ENCODE data around the gene HSH2D. TPM values are rescaled to one million over a fixed set of nuclear protein-coding genes. Genes with fewer than 3 reads are reported as not detected.
A peak's percentile ranks its signal among the peaks of the same experiment; 100 is the strongest.

HSH2D gene
- total and polyA plus RNA-seq, 9 of the 15 experiments (the other 6 are each of a cell fraction or from before 2014, with no cell fraction given): 0.03 to 1.1 (median 0.35) TPM; not detected in 1

DNA sequence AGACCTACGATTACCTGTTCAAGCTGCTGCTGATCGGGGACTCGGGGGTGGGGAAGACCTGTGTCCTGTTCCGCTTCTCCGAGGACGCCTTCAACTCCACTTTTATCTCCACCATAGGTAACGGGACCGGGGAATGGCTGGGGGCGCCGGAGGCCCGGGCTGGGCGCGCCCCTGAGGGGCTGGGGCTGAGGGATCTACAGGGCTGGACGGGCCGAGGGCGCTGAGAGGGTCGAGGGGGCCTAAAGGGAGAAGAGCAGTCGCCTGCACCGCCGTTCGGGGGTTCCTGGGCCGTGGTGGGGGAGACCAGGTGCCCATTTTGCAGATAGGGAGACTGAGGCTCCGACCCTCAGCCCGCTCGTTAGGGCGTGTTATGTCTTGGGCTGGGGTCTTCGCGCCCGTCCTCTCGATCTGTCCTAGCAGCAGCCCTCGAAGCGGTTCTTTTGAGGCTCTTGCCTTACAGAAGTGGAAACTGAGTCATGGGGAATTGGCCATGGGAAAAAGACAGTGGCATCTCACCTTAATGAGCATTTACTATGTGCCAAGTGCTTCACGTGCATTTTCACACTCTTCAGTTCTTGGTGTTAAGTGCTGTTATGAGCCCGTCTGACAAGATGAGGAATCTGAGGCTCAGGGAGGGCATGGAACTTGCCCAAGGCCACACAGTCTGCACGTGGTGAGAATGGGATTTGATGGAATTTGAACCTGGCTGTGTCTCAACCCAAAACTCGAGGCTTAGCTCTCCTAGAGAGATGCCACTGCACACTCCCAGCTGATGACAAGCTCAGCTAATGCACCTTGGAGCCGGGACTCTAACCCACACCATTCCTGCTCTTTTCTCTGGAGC, 31.4 kb upstream of the HSH2D start (continued):
- TF ChIP-seq, protein P1, sequence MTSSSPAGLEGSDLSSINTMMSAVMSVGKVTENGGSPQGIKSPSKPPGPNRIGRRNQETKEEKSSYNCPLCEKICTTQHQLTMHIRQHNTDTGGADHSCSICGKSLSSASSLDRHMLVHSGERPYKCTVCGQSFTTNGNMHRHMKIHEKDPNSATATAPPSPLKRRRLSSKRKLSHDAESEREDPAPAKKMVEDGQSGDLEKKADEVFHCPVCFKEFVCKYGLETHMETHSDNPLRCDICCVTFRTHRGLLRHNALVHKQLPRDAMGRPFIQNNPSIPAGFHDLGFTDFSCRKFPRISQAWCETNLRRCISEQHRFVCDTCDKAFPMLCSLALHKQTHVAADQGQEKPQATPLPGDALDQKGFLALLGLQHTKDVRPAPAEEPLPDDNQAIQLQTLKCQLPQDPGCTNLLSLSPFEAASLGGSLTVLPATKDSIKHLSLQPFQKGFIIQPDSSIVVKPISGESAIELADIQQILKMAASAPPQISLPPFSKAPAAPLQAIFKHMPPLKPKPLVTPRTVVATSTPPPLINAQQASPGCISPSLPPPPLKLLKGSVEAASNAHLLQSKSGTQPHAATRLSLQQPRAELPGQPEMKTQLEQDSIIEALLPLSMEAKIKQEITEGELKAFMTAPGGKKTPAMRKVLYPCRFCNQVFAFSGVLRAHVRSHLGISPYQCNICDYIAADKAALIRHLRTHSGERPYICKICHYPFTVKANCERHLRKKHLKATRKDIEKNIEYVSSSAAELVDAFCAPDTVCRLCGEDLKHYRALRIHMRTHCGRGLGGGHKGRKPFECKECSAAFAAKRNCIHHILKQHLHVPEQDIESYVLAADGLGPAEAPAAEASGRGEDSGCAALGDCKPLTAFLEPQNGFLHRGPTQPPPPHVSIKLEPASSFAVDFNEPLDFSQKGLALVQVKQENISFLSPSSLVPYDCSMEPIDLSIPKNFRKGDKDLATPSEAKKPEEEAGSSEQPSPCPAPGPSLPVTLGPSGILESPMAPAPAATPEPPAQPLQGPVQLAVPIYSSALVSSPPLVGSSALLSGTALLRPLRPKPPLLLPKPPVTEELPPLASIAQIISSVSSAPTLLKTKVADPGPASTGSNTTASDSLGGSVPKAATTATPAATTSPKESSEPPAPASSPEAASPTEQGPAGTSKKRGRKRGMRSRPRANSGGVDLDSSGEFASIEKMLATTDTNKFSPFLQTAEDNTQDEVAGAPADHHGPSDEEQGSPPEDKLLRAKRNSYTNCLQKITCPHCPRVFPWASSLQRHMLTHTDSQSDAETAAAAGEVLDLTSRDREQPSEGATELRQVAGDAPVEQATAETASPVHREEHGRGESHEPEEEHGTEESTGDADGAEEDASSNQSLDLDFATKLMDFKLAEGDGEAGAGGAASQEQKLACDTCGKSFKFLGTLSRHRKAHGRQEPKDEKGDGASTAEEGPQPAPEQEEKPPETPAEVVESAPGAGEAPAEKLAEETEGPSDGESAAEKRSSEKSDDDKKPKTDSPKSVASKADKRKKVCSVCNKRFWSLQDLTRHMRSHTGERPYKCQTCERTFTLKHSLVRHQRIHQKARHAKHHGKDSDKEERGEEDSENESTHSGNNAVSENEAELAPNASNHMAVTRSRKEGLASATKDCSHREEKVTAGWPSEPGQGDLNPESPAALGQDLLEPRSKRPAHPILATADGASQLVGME (CRISPR knock-in tag; IDR thresholded peaks at IDR 0.05): no peak
- TF ChIP-seq NR2F6 (CRISPR knock-in tag; IDR thresholded peaks at IDR 0.05) (no peak), TGIF2 (CRISPR knock-in tag; IDR thresholded peaks at IDR 0.05) (no peak), CBFB (CRISPR knock-in tag; IDR thresholded peaks at IDR 0.05) (no peak), ZKSCAN8 (CRISPR knock-in tag; IDR thresholded peaks at IDR 0.05) (no peak), RBM25 (IDR thresholded peaks at IDR 0.05; ENCODE audit: low read depth, low read length, severe bottlenecking) (peak; percentile 88)
- TF ChIP-seq, protein P2, sequence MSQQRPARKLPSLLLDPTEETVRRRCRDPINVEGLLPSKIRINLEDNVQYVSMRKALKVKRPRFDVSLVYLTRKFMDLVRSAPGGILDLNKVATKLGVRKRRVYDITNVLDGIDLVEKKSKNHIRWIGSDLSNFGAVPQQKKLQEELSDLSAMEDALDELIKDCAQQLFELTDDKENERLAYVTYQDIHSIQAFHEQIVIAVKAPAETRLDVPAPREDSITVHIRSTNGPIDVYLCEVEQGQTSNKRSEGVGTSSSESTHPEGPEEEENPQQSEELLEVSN (IDR thresholded peaks at IDR 0.05; ENCODE audit: borderline replicate concordance in 1 of 2, extremely low read depth in 1 of 2, insufficient read depth in 1 of 2, insufficient read length in 1 of 2, low read depth in 1 of 2, low read length in 1 of 2, poor library complexity in 1 of 2, severe bottlenecking in 1 of 2): peak in 1 of 2 experiments; percentile 40
- TF ChIP-seq, protein P3, sequence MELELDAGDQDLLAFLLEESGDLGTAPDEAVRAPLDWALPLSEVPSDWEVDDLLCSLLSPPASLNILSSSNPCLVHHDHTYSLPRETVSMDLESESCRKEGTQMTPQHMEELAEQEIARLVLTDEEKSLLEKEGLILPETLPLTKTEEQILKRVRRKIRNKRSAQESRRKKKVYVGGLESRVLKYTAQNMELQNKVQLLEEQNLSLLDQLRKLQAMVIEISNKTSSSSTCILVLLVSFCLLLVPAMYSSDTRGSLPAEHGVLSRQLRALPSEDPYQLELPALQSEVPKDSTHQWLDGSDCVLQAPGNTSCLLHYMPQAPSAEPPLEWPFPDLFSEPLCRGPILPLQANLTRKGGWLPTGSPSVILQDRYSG (tag; conservative IDR thresholded peaks at IDR 0.05; ENCODE audit: low read depth): no peak

Data from K562 (cell line).